Sigmoid colon (tissue), 4 donors: Measurements from ENCODE around the gene NCKAP5.

Experiments
- CTCF ChIP-seq, 4 experiments: fragments of 450-650 bp in 3 of 4; fragments of 200-600 bp in 1 of 4; IDR thresholded peaks; one replicate each; pipeline ENCODE4 v1.5.1; 2016 to 2019; ENCODE audit warnings: antibody characterized with exemption in 4 of 4, mild to moderate bottlenecking in 3 of 4, moderate library complexity in 2 of 4
- EP300 ChIP-seq, 4 donors: sonication (generic); formaldehyde crosslinking; IDR thresholded peaks; one replicate each; pipeline ENCODE4 v1.6.1; 2017; ENCODE audit warnings: antibody characterized with exemption in 4 of 4
- POLR2A ChIP-seq, 2 donors: fragments of 450-650 bp; IDR thresholded peaks; one replicate each; pipeline ENCODE4 v1.6.1; 2016; ENCODE audit warnings: antibody characterized with exemption in 2 of 2, mild to moderate bottlenecking in 2 of 2, moderate library complexity in 2 of 2

DNA sequence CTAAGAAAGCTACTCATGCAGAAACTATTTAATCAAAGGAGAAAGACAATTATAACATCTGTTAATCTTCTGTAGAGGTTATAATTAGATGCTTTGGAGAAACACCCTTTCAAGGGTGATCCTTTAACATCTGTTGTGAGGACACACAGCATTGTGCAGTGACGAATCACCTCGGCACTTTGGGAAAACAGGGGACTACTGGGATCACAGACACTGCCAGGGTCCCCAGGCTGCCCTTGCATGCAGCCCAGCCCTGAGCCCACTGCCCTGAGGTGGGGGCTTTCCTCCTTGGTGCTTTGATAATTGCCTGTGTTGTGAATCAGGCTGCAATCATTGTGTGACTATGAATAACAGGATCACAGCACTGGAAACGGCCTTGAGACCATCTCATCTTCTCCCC lies 10.6 kb downstream of the NCKAP5 start:
- TF ChIP-seq POLR2A (IDR thresholded peaks at IDR 0.05) = no peak
- TF ChIP-seq CTCF (IDR thresholded peaks at IDR 0.05) = no peak
- TF ChIP-seq EP300 (IDR thresholded peaks at IDR 0.05) = no peak
